Measurements from ENCODE around the gene GNAO1.

GNAO1 gene

DNA sequence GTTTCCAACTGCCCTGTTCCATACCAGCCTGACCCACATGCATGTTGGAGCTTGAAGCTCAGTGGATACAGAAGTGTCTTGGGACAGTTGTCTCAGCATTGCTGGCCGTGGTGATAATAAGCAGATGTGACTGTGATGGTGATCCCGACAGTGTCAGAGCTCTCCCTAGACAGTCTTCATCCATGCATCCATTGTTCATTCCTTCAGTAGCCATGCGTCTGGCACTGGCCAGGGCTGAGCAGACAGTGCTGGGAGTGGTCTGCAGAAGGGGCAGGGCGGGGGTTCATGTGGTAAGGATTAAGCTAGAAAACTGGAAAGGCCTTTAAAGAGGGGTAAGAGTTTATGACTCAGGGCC is 68.1 kb downstream of the GNAO1 start:
- POLR2A ChIA-PET, result no interaction called here
- no peak for DNase-seq (ENCODE audit: extremely low spot score)
- TF ChIP-seq, protein P1, sequence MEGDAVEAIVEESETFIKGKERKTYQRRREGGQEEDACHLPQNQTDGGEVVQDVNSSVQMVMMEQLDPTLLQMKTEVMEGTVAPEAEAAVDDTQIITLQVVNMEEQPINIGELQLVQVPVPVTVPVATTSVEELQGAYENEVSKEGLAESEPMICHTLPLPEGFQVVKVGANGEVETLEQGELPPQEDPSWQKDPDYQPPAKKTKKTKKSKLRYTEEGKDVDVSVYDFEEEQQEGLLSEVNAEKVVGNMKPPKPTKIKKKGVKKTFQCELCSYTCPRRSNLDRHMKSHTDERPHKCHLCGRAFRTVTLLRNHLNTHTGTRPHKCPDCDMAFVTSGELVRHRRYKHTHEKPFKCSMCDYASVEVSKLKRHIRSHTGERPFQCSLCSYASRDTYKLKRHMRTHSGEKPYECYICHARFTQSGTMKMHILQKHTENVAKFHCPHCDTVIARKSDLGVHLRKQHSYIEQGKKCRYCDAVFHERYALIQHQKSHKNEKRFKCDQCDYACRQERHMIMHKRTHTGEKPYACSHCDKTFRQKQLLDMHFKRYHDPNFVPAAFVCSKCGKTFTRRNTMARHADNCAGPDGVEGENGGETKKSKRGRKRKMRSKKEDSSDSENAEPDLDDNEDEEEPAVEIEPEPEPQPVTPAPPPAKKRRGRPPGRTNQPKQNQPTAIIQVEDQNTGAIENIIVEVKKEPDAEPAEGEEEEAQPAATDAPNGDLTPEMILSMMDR (IDR thresholded peaks at IDR 0.05; ENCODE audit: control extremely low read depth, extremely low read depth, low read depth, missing control alignments), result no peak
- CTCF ChIA-PET, result interaction anchor here (1.2 to 1.4 kb wide), 2 partner anchors 8 to 10 kb away, joined by 4 read pairs; no protein-coding TSS in a partner anchor

- DNase-seq (ENCODE audit: extremely low spot score), result no peak
- POLR2A ChIA-PET, result no interaction called here
- TF ChIP-seq, protein P1 (IDR thresholded peaks at IDR 0.05; ENCODE audit: control extremely low read depth, extremely low read depth, low read depth, missing control alignments), result no peak
- CTCF ChIA-PET, result interaction anchor here (1.2 to 1.5 kb wide), 3 partner anchors 9 to 16 kb away, joined by 3 to 4 read pairs (median 4); no protein-coding TSS in a partner anchor
These were observed 69.3 kb downstream of the GNAO1 start for GRCh38 chr16:56260378-56261160.

- ChIA-PET POLR2A (no interaction called here), CTCF (interaction anchor here (1.5 to 4.4 kb wide), 2 partner anchors 10 to 17 kb away, joined by 3 to 19 read pairs; no protein-coding TSS in a partner anchor)
- TF ChIP-seq, protein P1 (IDR thresholded peaks at IDR 0.05; ENCODE audit: control extremely low read depth, extremely low read depth, low read depth, missing control alignments), result no peak
- DNase-seq (ENCODE audit: extremely low spot score), result no peak
These were observed 70.4 kb downstream of the GNAO1 start for GRCh38 chr16:56261656-56262055.

GRCh38 chr16:56262148-56262547 is 70.9 kb downstream of the GNAO1 start:
- POLR2A ChIA-PET, result no interaction called here

DNA sequence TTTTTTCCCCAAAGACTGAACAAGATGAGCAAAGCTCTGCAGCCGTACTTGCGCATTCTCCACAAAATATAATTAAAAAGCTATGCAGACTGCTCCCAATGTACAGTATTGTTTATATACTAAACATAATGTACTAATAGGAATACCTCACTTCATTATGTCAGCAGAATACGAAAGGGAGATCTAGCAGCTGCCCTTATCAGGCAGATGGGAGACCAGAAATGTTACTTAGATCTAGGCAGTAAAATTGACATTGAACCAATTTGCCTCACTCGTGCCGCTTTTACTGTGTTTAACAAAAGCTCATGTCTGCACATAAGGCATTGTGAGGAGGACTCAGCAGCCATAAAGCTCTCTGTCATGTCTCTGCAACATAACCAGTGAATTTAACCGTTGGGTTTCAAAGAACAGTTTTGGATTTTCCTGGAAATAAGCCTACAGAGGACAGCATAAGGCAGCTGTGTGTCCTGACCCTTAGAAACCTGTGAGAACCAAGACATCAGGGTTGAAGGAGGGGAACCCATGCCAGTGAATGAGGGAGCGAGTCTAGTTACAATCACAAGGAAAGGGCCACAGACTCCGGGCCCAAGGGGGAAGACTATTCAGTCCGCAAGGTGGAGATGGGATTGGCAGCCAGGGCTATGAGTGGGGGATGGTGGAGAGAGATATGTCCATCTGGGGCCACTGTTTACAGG is 71.4 kb downstream of the GNAO1 start:
- ChIA-PET CTCF (interaction anchor here (0.7 to 4.4 kb wide), 4 partner anchors 11 to 56 kb away, joined by 3 to 19 read pairs (median 3); no protein-coding TSS in a partner anchor), POLR2A (no interaction called here)

More at GRCh38 chr16:56262148-56262547, 70.9 kb downstream of the GNAO1 start:
- CTCF ChIA-PET, result interaction anchor here (0.7 to 4.4 kb wide), 4 partner anchors 10 to 56 kb away, joined by 3 to 19 read pairs (median 3); no protein-coding TSS in a partner anchor
- TF ChIP-seq, protein P1 (IDR thresholded peaks at IDR 0.05; ENCODE audit: control extremely low read depth, extremely low read depth, low read depth, missing control alignments), result no peak
- DNase-seq (ENCODE audit: extremely low spot score), result no peak

More for the DNA sequence above, 71.4 kb downstream of the GNAO1 start:
- no peak for DNase-seq (ENCODE audit: extremely low spot score)
- TF ChIP-seq, protein P1 (IDR thresholded peaks at IDR 0.05; ENCODE audit: control extremely low read depth, extremely low read depth, low read depth, missing control alignments), result no peak
